ENCODE data around the gene HDAC7. TPM values are rescaled to one million over a fixed set of nuclear protein-coding genes. Genes with fewer than 3 reads are reported as not detected.

Gene HDAC7
- total and polyA plus RNA-seq, 8 donors = 17.9 to 48.1 (median 23.2) TPM

- WGBS, 2 donors = 48 to 54% methylated on average over 12 of the region's 12 CpGs
- H3K27me3 ChIP-seq = no peaks in the 10 kb centered on the region
- H3K4me1 ChIP-seq = no peaks in the 10 kb centered on the region
- H3K27ac ChIP-seq = no peak overlapping the region
- DNase-seq (no peak), ATAC-seq (no peak), FAIRE-seq (no peak)
- H3K4me3 ChIP-seq = no peak overlapping the region
- no peaks in the 10 kb centered on the region for H3K9me3 ChIP-seq
- no peaks in the 10 kb centered on the region for H3K36me3 ChIP-seq
- intact Hi-C loops (cut with DNase I) = no loop called here
- TF ChIP-seq CTCF (IDR thresholded peaks at IDR 0.05) = no peak
Observed at GRCh38 chr12:47850153-47851084, 30.7 kb upstream of the HDAC7 start.

- no peak overlapping the region for H3K4me3 ChIP-seq
- no peak for ATAC-seq
- FAIRE-seq = no peak
- WGBS, 2 donors = 58 to 60% methylated on average over 5 of the region's 5 CpGs
- no peaks in the 10 kb centered on the region for H3K36me3 ChIP-seq
- intact Hi-C loops (cut with DNase I) = no loop called here
- TF ChIP-seq CTCF (IDR thresholded peaks at IDR 0.05) = no peak
- no peaks in the 10 kb centered on the region for H3K9me3 ChIP-seq
- H3K27ac ChIP-seq = no peak overlapping the region
- no peak for DNase-seq
- H3K4me1 ChIP-seq = no peaks in the 10 kb centered on the region
- H3K27me3 ChIP-seq = no peaks in the 10 kb centered on the region
Observed at GRCh38 chr12:47849261-47849660, 29.6 kb upstream of the HDAC7 start.

- no peaks in the 10 kb centered on the region for H3K4me1 ChIP-seq
- 69 to 78% methylated on average over 5 of the region's 5 CpGs for WGBS, 2 donors
- no peak overlapping the region for H3K27ac ChIP-seq
- TF ChIP-seq CTCF (IDR thresholded peaks at IDR 0.05) = no peak
- FAIRE-seq (no peak), DNase-seq (no peak), ATAC-seq (no peak)
- H3K36me3 ChIP-seq = no peaks in the 10 kb centered on the region
- H3K9me3 ChIP-seq = no peaks in the 10 kb centered on the region
- intact Hi-C loops (cut with DNase I) = no loop called here
- no peaks in the 10 kb centered on the region for H3K27me3 ChIP-seq
- no peak overlapping the region for H3K4me3 ChIP-seq
Observed at GRCh38 chr12:47848853-47849252, 29.1 kb upstream of the HDAC7 start.

GRCh38 chr12:47846294-47846996 lies 26.7 kb upstream of the HDAC7 start:
- H3K4me1 ChIP-seq = no peaks in the 10 kb centered on the region
- no peaks in the 10 kb centered on the region for H3K36me3 ChIP-seq
- no peak overlapping the region for H3K27ac ChIP-seq
- TF ChIP-seq CTCF (IDR thresholded peaks at IDR 0.05) = no peak
- no peaks in the 10 kb centered on the region for H3K9me3 ChIP-seq
- H3K4me3 ChIP-seq = no peak overlapping the region
- intact Hi-C loops (cut with DNase I) = no loop called here
- DNase-seq (no peak), ATAC-seq (no peak), FAIRE-seq (no peak)
- 87 to 89% methylated on average over 14 of the region's 14 CpGs for WGBS, 2 donors
- H3K27me3 ChIP-seq = no peaks in the 10 kb centered on the region

Measured in pancreas (tissue), 10 donors.